ENCODE results near the gene ADGRF1.

GRCh38 chr6:47062346-47062745, 20.2 kb upstream of the ADGRF1 start:
- TF ChIP-seq CTCF (conservative IDR thresholded peaks at IDR 0.05; ENCODE audit: low read depth, low read length): no peak
- no peak for TF ChIP-seq EZH2phosphoT487 (IDR thresholded peaks at IDR 0.05; ENCODE audit: borderline replicate concordance, low read length)

All from PC-3 (cell line).